LNCaP clone FGC (cell line): ENCODE results near the gene RPL7L1.
"Not testable (repeated sequence)": the region's sequence is repeated elsewhere in the genome, so short reads cannot be mapped to it uniquely, and the experiment has no call there.

ENCODE experiments used
- DNase-seq: peaks from one replicate; pipeline ENCODE4 v3.0.0-alpha.2; 2011; ENCODE audit warnings: low read depth
- H3K4me3 ChIP-seq: 2 replicates; pipeline ENCODE4 v1.5.1; 2011; ENCODE audit warnings: mild to moderate bottlenecking, low read depth, low read length, control low read depth
- TF ChIP-seq, protein P1 (sequence below): IDR thresholded peaks from 2 replicates; pipeline ENCODE4 v1.5.1; 2012; ENCODE audit warnings: mild to moderate bottlenecking; ENCODE audit not compliant: control insufficient read depth, insufficient read depth; ENCODE audit errors: extremely low read depth

The RPL7L1 gene

DNA sequence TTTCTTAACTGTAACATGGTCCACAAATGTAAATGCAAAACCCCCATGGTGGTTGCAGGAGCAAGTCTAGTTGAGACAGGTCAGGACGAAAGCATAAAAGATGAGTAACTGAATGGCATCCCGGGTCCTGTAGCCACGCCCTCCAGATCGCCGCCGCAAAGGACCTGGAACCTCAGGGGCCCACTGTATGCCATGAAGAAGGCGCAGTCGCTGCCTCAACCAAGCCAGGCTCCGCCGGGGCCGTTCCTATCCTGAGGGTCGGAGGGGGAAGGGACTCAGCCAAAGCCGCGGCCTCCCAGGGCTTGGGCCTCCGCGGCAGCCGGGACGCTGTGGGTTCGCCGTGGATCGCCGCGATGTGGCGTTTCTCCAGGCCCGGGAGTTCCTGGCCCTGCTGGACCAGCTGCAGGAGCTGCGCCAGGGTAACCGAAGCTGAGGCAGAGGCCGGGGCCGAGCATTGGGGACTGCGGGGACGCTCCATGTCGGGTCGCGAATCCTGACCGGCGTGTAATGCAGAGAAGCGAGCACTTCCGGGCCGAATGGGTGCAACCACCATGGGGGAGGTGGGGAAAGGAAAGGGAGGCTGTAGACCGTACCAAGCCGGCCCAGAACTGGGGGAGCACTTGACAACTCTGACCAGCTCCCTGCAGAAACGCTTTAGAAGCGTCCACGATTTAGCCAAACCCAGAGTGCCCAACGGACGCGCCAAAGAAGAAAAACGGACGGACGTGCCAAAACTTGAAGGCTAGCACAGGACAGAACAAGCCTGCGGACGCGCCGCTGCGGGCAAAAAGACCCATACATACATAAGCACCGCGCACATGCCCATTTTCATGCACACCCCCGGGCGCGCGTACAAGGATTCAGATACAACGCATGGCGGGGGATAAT, 11.1 kb downstream of the RPL7L1 start:
- DNase-seq: peak; percentile 96
- TF ChIP-seq, protein P1, sequence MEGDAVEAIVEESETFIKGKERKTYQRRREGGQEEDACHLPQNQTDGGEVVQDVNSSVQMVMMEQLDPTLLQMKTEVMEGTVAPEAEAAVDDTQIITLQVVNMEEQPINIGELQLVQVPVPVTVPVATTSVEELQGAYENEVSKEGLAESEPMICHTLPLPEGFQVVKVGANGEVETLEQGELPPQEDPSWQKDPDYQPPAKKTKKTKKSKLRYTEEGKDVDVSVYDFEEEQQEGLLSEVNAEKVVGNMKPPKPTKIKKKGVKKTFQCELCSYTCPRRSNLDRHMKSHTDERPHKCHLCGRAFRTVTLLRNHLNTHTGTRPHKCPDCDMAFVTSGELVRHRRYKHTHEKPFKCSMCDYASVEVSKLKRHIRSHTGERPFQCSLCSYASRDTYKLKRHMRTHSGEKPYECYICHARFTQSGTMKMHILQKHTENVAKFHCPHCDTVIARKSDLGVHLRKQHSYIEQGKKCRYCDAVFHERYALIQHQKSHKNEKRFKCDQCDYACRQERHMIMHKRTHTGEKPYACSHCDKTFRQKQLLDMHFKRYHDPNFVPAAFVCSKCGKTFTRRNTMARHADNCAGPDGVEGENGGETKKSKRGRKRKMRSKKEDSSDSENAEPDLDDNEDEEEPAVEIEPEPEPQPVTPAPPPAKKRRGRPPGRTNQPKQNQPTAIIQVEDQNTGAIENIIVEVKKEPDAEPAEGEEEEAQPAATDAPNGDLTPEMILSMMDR: no peak

DNA sequence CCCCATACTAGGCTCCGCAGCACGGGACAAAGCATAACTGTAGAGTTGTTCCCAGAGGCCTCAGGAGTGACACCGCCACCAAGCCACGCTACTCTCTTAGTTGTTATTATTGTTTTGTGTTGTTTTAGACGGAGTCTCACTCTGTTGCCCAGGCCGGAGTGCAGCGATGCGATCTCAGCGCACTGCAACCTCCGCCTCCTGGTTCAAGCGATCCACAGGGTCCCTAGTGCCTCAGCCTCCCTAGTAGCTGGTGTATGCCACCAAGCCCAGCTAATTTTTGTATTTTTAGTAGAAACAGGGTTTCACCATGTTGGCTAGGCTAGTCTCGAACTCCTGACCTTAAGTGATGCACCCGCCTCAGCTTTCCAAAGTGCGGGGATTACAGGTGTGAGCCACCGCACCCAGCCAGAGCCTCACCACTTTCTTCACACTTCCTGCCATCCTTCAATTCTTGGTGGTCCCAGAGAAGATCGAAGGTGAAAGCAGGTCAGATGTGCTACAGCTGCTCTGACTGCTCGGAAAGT, 11.8 kb downstream of the RPL7L1 start:
- DNase-seq: no peak
- H3K4me3 ChIP-seq: peak overlapping the region; percentile 90
- TF ChIP-seq, protein P1: no peak

More for the DNA sequence above, 11.1 kb downstream of the RPL7L1 start:
- H3K4me3 ChIP-seq: peak overlapping the region; percentile 90

DNA sequence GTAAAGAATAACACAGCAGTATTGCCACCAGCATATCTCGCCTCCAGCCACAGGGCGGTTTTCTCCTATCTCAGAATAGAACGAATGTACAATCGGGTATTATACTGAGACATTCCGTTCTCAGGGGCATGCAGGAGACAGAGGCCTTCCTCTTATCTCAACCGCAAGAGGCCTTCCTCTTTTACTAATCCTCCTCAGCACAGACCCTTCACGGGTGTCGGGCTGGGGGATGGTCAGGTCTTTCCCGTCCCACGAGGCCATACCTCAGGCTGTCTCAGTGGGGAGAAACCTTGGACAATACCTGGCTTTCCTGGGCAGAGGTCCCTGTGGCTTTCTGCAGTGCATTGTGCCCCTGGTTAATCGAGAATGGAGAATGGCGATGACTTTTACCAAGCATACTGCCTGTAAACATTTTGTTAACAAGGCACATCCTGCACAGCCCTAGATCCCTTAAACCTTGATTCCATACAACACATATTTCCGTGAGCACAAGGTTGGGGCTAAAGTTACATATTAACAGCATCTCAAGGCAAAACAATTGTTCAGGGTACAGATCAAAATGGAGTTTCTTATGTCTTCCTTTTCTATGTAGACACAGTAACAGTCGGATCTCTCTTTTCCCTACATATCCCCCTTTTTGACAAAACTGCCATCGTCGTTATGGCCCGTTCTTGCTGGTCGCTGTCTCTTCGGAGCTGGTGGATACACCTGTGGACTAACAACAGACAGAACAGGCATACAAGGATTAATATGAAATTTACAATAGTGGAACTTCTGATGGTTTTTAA, 14.8 kb downstream of the RPL7L1 start:
- DNase-seq, H3K4me3 ChIP-seq: not testable (repeated sequence)

DNA sequence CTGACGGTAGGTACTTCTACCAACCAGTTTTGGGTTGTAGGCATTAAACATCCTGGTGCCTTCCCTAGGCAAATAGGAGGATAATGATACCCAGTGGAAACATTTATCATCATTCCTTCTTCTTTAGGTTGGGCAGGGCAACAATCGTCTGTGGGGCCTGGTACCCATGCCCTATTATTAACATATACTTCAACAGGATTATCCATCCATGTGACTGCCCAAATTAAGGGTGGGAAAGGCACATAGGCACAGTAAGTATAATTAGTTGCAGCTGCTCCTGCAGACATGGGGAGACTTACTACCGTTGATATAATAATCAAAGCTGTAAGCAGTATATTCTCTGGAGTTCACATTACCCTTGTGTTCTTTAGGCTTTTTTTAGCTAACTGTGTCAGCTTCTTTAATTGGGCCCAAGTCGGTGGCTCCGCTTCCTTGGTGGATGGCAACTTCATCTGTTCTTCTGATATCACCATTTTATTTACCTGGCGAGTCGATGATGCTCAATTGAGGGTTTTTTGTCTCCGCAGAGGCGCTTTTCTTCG, 16.8 kb downstream of the RPL7L1 start:
- H3K4me3 ChIP-seq: no peak overlapping the region
- TF ChIP-seq, protein P1: no peak
- no peak for DNase-seq

DNA sequence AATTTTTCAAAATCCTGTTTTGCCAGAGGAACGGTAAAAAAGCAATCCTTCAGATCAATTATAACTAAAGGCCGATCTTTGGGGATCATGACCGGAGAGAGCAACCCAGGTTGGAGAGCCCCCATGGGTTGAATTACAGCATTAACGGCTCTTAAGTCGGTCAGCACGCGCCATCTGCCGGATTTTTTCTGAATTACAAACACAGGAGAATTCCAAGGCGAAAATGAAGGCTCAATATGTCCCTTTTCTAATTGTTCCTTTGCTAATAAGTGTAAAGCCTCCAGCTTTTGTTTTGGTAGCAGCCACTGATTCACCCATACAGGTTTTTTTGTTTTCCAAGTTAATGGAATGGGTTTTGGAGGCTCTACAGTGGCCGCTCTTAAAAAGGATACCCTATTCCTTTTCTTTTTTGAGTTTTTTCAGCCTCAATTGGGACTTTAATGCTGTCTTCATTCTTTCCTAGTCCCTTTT, 19.5 kb downstream of the RPL7L1 start:
- no peak overlapping the region for H3K4me3 ChIP-seq
- no peak for DNase-seq
- TF ChIP-seq, protein P1: peak; percentile 59

DNA sequence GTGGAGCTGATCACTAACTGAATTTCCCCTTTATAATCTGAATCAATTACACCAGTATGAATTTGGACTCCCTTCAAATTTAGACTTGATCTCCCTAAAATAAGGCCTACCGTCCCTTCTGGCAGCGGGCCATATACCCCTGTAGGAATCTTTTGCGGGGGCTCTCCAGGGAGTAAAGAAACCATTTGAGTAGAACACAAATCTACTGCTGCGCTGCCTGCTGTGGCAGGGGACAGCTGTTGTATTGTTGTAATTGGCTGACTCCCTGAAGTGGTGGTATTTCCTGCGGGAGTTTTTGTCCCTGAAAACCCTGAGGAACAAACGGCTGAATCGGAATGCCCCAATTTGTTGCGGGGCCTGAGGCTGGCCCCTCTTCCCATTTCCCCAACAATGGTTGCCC, 20.5 kb downstream of the RPL7L1 start:
- DNase-seq: no peak
- H3K4me3 ChIP-seq: no peak overlapping the region

More for the DNA sequence above, 20.5 kb downstream of the RPL7L1 start:
- TF ChIP-seq, protein P1: no peak
